ENCODE measurements around the gene TENM4. TPM values are rescaled to one million over a fixed set of nuclear protein-coding genes. Genes with fewer than 3 reads are reported as not detected.
"Not testable (repeated sequence)": the region's sequence is repeated elsewhere in the genome, so short reads cannot be mapped to it uniquely, and the experiment has no call there.

TENM4 gene
- total and polyA plus RNA-seq, 2 of the 8 experiments (the other 6 are each of a cell fraction or from before 2014, with no cell fraction given) = 3.5 to 7.2 TPM

DNA sequence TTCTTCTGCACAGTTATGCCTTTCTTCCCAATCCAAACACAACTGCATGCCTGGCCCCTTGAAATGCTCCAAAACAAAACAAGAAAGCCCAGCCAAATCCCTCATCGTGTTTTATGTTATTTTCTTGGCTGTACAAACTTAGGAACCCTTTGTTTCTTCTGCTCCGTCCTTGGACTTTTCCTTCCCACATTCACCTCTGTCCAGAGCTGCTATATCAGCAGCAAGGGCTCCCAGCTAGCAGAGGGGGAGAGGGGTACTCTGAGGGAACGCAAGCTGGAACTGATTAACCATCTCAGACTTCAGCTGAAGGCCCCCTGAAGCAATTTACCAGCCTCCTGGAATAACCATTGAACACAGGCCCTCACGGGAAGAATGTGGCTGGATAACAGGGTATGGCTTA is 214.7 kb downstream of the TENM4 start (continued):
- TF ChIP-seq KDM1A (IDR thresholded peaks at IDR 0.05; ENCODE audit: borderline replicate concordance, low read length) (no peak), BACH1 (IDR thresholded peaks at IDR 0.05; ENCODE audit: low read length) (no peak), SIRT6 (IDR thresholded peaks at IDR 0.05; ENCODE audit: low read length) (no peak)

DNA sequence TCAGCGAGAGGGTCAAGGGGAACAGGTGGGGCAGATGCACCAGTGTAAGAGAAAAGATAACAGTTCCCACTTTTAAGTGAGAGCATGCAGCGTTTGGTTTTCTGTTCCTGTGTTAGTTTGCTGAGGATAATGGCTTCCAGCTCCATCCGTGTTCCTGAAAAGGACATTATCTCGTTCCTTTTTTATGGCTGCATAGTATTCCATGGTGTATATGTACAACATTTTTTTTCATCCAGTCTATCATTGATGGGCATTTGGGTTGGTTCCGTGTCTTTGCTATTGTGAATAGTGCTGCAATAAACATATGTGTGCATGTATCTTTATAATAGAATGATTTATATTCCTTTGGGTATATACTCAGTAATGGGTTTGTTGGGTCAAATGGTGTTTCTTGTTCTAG is 218.7 kb downstream of the TENM4 start:
- FAIRE-seq; POLR2A ChIA-PET (ENCODE audit: partially characterized antibody): not testable (repeated sequence)

More for the DNA sequence above, 218.7 kb downstream of the TENM4 start:
- not testable (repeated sequence) for H3K79me1 ChIP-seq (ENCODE audit: low read depth, low read length); H3K23ac ChIP-seq (ENCODE audit: insufficient read length); H3K9ac ChIP-seq (replicated peaks in 1 of 4; ENCODE audit: extremely low read depth in 1 of 4, low read depth in 3 of 4, low read length in 3 of 4); H2BK15ac ChIP-seq (ENCODE audit: low read length); H2BK120ac ChIP-seq (replicated peaks; ENCODE audit: low read depth, low read length); H4K91ac ChIP-seq (replicated peaks; ENCODE audit: insufficient read length, low read length); H3K36me3 ChIP-seq (ENCODE audit: control insufficient read depth in 2 of 4, insufficient read depth in 4 of 4, low read length in 3 of 4); H3K4me1 ChIP-seq (replicated peaks in 1 of 4; ENCODE audit: control insufficient read depth in 3 of 4, insufficient read depth in 4 of 4, low read length in 3 of 4); H4K5ac ChIP-seq (ENCODE audit: insufficient read length, low read depth, low read length); H3K56ac ChIP-seq (replicated peaks; ENCODE audit: insufficient read length, low read depth, low read length); H2BK5ac ChIP-seq (ENCODE audit: low read depth, low read length); H4K20me1 ChIP-seq (replicated peaks in 1 of 2; ENCODE audit: control insufficient read depth in 1 of 2, insufficient read depth in 2 of 2, low read length in 2 of 2); H2AK5ac ChIP-seq (ENCODE audit: low read depth, low read length); H3K4me2 ChIP-seq (ENCODE audit: insufficient read depth in 1 of 2, low read depth in 2 of 2, low read length in 2 of 2); H2BK12ac ChIP-seq (ENCODE audit: low read depth, low read length); H2BK20ac ChIP-seq (ENCODE audit: low read length); H3K79me2 ChIP-seq (ENCODE audit: control insufficient read depth in 1 of 2, insufficient read depth in 2 of 2, low read length in 2 of 2); H3K18ac ChIP-seq (ENCODE audit: extremely low read depth, low read length); H3K23me2 ChIP-seq (ENCODE audit: low read depth, low read length); H3K27me3 ChIP-seq (replicated peaks in 1 of 4; ENCODE audit: control insufficient read depth in 3 of 4, extremely low read depth in 1 of 4, insufficient read depth in 3 of 4, low read length in 3 of 4); H4K8ac ChIP-seq (ENCODE audit: extremely low read depth, insufficient read depth, low read length); DNase-seq (ENCODE audit: low read depth in 1 of 2, low spot score in 2 of 2); H3K9me3 ChIP-seq (ENCODE audit: insufficient read depth in 2 of 2, low read depth in 1 of 2, low read length in 1 of 2); H3K14ac ChIP-seq (ENCODE audit: insufficient read length); H3K4me3 ChIP-seq (ENCODE audit: extremely low read depth in 1 of 4, insufficient read depth in 2 of 4, low read depth in 3 of 4, low read length in 4 of 4); H3K4ac ChIP-seq (replicated peaks; ENCODE audit: insufficient read length, low read depth, low read length); H3K27ac ChIP-seq (ENCODE audit: low read depth, low read length); H2AFZ ChIP-seq (ENCODE audit: low read length)
- 95% methylated on average over 5 of the region's 5 CpGs; no CpG with 5 or more reads in 1 of the 2 experiments for WGBS, 2 experiments (ENCODE audit: extremely low coverage in 1 of 2, insufficient coverage in 1 of 2, insufficient read length in 1 of 2, insufficient replicate concordance in 2 of 2, low coverage in 1 of 2, low lambda C conversion rate in 2 of 2, missing lambda C conversion rate in 1 of 2)
- CTCF ChIA-PET (ENCODE audit: partially characterized antibody) = interaction anchor here (0.8 kb wide), 1 partner anchor 67 kb away, joined by 3 read pairs; no protein-coding TSS in a partner anchor
